IMR-90 (cell line): ENCODE measurements around the gene SAMD9.

Source experiments
- CEBPB ChIP-seq: IDR thresholded peaks from 2 replicates; pipeline ENCODE4 v1.6.1; 2012; ENCODE audit warnings: low read depth, low read length, improper control_type of control experiment
- CHD1 ChIP-seq: IDR thresholded peaks from 2 replicates; pipeline ENCODE4 v1.6.1; 2012; ENCODE audit warnings: low read depth, low read length, improper control_type of control experiment
- CTCF ChIP-seq: conservative IDR thresholded peaks from 2 replicates; pipeline ENCODE4 v1.5.1; 2012; ENCODE audit warnings: mild to moderate bottlenecking, low read depth, low read length, improper control_type of control experiment
- ELK1 ChIP-seq: fragments of 150-350 bp; IDR thresholded peaks from 2 replicates; pipeline ENCODE4 v1.6.1; 2016; ENCODE audit warnings: low read depth, mild to moderate bottlenecking, low read length, moderate library complexity, borderline replicate concordance
- NFE2L2 ChIP-seq: fragments of 150-350 bp; IDR thresholded peaks from 2 replicates; pipeline ENCODE4 v1.6.1; 2016; ENCODE audit warnings: low read depth, mild to moderate bottlenecking, low read length
- POLR2A ChIP-seq: IDR thresholded peaks from 2 replicates; pipeline ENCODE4 v1.6.1; 2012; ENCODE audit warnings: mild to moderate bottlenecking, low read depth, low read length
- RAD21 ChIP-seq: IDR thresholded peaks from 2 replicates; pipeline ENCODE4 v1.6.1; 2012; ENCODE audit warnings: low read length, improper control_type of control experiment
- RCOR1 ChIP-seq: IDR thresholded peaks from 2 replicates; pipeline ENCODE4 v1.6.1; 2012; ENCODE audit warnings: mild to moderate bottlenecking, low read length, improper control_type of control experiment; ENCODE audit not compliant: insufficient replicate concordance
- RFX5 ChIP-seq: IDR thresholded peaks from 2 replicates; pipeline ENCODE4 v1.8.0; 2012; ENCODE audit warnings: low read depth, mild to moderate bottlenecking, low read length, moderate library complexity
- SMC3 ChIP-seq: fragments of 150-350 bp; IDR thresholded peaks from 2 replicates; pipeline ENCODE4 v1.6.1; 2016; ENCODE audit warnings: low read depth, mild to moderate bottlenecking, antibody characterized with exemption, low read length, moderate library complexity

GRCh38 chr7:93120592-93121549 is 3.1 kb upstream of the SAMD9 start:
- TF ChIP-seq CTCF (no peak), ELK1 (no peak), POLR2A (no peak), RAD21 (no peak), RCOR1 (no peak), CHD1 (no peak), NFE2L2 (no peak), CEBPB (no peak), SMC3 (no peak), RFX5 (no peak)
